Nasal cavity respiratory epithelium epithelial cell of viscerocranial mucosa (primary cell): ENCODE measurements around the gene HAUS6. TPM values are rescaled to one million over a fixed set of nuclear protein-coding genes. Genes with fewer than 3 reads are reported as not detected.

ENCODE experiments used
- total RNA-seq: library from RNA; depleted of rRNA; stranded (reverse); fragments of >200 nt; gene quantifications from 2 replicates; pipeline ENCODE4 v1.2.3, GENCODE V29; 2014

Gene HAUS6
- total RNA-seq = 19.5 and 20.1 TPM in 2 replicates

GRCh38 chr9:19102631-19103345, at the start of gene HAUS6:
Gene HAUS6, minus strand, starts transcription at chr9:19102904. Its CDS starts 253 bp downstream, at chr9:19102651.

GRCh38 chr9:19048966-19049916, 53.5 kb downstream of the HAUS6 start, which contains the start of gene RRAGA:
Gene RRAGA, plus strand, starts transcription at chr9:19049427. Its CDS starts 233 bp downstream, at chr9:19049660.

GRCh38 chr9:19033015-19033414, 69.7 kb downstream of the HAUS6 start, which contains the start of gene SAXO1:
Gene SAXO1, minus strand, starts transcription at chr9:19033209. Its CDS starts 301 bp downstream, at chr9:19032908.

Other genes with a start within 250 kb of the HAUS6 start
- gene SAXO1, start 69.7 kb downstream of the HAUS6 start, total RNA-seq = under 0.01 TPM in 1 of 2 replicates, not detected in the other
- 33.8 and 41.5 TPM in 2 replicates for gene RRAGA, start 53.5 kb downstream of the HAUS6 start, total RNA-seq
- gene PLIN2, start 24.6 kb upstream of the HAUS6 start, total RNA-seq = 356 and 414 TPM in 2 replicates
- 81.3 and 124 TPM in 2 replicates for gene DENND4C, start 127.8 kb upstream of the HAUS6 start, total RNA-seq